Nephron (organoid): ENCODE measurements around the gene EEPD1.
A peak's percentile ranks its signal among the peaks of the same experiment; 100 is the strongest.

Source experiments
- H3K27ac Mint-ChIP-seq, 3 experiments: 2 replicates each; pipeline ENCODE4 v1.8.0; 2020; ENCODE audit warnings: mixed read lengths in 3 of 3, mild to moderate bottlenecking in 2 of 3, moderate library complexity in 1 of 3
- H3K27me3 Mint-ChIP-seq: 2 replicates; pipeline ENCODE4 v1.8.0; 2021; ENCODE audit warnings: low read depth, mild to moderate bottlenecking, moderate library complexity, mixed read lengths
- H3K36me3 Mint-ChIP-seq: 2 replicates; pipeline ENCODE4 v1.8.0; 2020; ENCODE audit warnings: low read depth, mixed read lengths
- H3K4me1 Mint-ChIP-seq: 2 replicates; pipeline ENCODE4 v1.8.0; 2020; ENCODE audit warnings: mixed read lengths
- H3K4me3 Mint-ChIP-seq, 3 experiments: 2 replicates each; pipeline ENCODE4 v1.8.0; 2020; ENCODE audit warnings: mild to moderate bottlenecking in 3 of 3, mixed read lengths in 3 of 3, moderate library complexity in 2 of 3
- H3K9me3 Mint-ChIP-seq: 2 replicates; pipeline ENCODE4 v1.8.0; 2020; ENCODE audit warnings: mixed read lengths
- TF ChIP-seq, protein P1 (sequence below), 3 experiments: fragments of 200-600 bp; sonication (generic); IDR thresholded peaks; one replicate each; pipeline ENCODE4 v1.5.0; 2021; ENCODE audit warnings: antibody characterized with exemption in 3 of 3; ENCODE audit not compliant: unreplicated experiment in 3 of 3

EEPD1 gene

GRCh38 chr7:36266190-36266589, 113.1 kb downstream of the EEPD1 start:
- TF ChIP-seq, protein P1, sequence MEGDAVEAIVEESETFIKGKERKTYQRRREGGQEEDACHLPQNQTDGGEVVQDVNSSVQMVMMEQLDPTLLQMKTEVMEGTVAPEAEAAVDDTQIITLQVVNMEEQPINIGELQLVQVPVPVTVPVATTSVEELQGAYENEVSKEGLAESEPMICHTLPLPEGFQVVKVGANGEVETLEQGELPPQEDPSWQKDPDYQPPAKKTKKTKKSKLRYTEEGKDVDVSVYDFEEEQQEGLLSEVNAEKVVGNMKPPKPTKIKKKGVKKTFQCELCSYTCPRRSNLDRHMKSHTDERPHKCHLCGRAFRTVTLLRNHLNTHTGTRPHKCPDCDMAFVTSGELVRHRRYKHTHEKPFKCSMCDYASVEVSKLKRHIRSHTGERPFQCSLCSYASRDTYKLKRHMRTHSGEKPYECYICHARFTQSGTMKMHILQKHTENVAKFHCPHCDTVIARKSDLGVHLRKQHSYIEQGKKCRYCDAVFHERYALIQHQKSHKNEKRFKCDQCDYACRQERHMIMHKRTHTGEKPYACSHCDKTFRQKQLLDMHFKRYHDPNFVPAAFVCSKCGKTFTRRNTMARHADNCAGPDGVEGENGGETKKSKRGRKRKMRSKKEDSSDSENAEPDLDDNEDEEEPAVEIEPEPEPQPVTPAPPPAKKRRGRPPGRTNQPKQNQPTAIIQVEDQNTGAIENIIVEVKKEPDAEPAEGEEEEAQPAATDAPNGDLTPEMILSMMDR (IDR thresholded peaks at IDR 0.05; ENCODE audit: unreplicated experiment in 3 of 3) = no peak
- Mint-ChIP-seq H3K27me3 (no peaks in the 10 kb centered on the region), H3K4me3 (no peak overlapping the region), H3K9me3 (no peaks in the 10 kb centered on the region), H3K27ac (peak overlapping the region in 1 of 3 experiments; percentile 44), H3K36me3 (no peaks in the 10 kb centered on the region), H3K4me1 (peaks cover 37% of the 10 kb centered on the region)

- TF ChIP-seq, protein P1 (IDR thresholded peaks at IDR 0.05; ENCODE audit: unreplicated experiment in 3 of 3) = no peak
- no peaks in the 10 kb centered on the region for H3K9me3 Mint-ChIP-seq
- no peak overlapping the region for H3K4me3 Mint-ChIP-seq
- H3K27ac Mint-ChIP-seq = no peak overlapping the region
- H3K27me3 Mint-ChIP-seq = no peaks in the 10 kb centered on the region
- H3K36me3 Mint-ChIP-seq = no peaks in the 10 kb centered on the region
- H3K4me1 Mint-ChIP-seq = peaks cover 32% of the 10 kb centered on the region
These were observed 113.6 kb downstream of the EEPD1 start for GRCh38 chr7:36266683-36267082.

- H3K36me3 Mint-ChIP-seq = no peaks in the 10 kb centered on the region
- H3K27ac Mint-ChIP-seq = peak overlapping the region in 1 of 3 experiments; percentile 62
- peaks cover 12% of the 10 kb centered on the region for H3K4me1 Mint-ChIP-seq
- H3K27me3 Mint-ChIP-seq = no peaks in the 10 kb centered on the region
- no peak overlapping the region for H3K4me3 Mint-ChIP-seq
- H3K9me3 Mint-ChIP-seq = no peaks in the 10 kb centered on the region
- TF ChIP-seq, protein P1 (IDR thresholded peaks at IDR 0.05; ENCODE audit: unreplicated experiment in 3 of 3) = no peak
These were observed 119.1 kb downstream of the EEPD1 start for GRCh38 chr7:36272211-36272566.

- TF ChIP-seq, protein P1 (IDR thresholded peaks at IDR 0.05; ENCODE audit: unreplicated experiment in 3 of 3) = no peak
- Mint-ChIP-seq H3K27me3 (no peaks in the 10 kb centered on the region), H3K36me3 (no peaks in the 10 kb centered on the region), H3K4me1 (peaks cover 17% of the 10 kb centered on the region), H3K9me3 (no peaks in the 10 kb centered on the region), H3K4me3 (no peak overlapping the region), H3K27ac (peak overlapping the region in 1 of 3 experiments; percentile 76)
These were observed 119.7 kb downstream of the EEPD1 start for GRCh38 chr7:36272567-36273269.

DNA sequence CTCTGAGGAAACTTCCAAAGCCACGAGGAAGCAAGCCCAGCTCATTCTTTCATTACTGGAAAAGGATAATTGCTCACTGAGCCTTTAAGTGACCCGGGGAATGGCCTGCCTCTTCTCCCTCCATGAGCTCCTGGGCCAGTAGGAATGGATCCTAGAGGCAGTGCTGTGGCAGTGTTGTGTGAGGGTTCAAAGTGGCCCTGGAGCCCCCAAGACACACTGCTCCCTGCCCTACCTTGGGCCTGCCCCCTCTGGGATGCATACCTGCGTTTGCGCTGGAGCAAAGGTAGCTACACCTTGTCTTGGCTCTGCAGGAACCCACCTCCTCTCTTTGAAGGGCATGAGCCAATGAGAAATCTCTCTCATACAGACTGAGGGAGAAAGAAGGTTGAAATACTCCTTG, 120.8 kb downstream of the EEPD1 start:
- peaks cover 24% of the 10 kb centered on the region for H3K4me1 Mint-ChIP-seq
- H3K36me3 Mint-ChIP-seq = no peaks in the 10 kb centered on the region
- H3K4me3 Mint-ChIP-seq = no peak overlapping the region
- TF ChIP-seq, protein P1 (IDR thresholded peaks at IDR 0.05; ENCODE audit: unreplicated experiment in 3 of 3) = no peak
- H3K9me3 Mint-ChIP-seq = no peaks in the 10 kb centered on the region
- peak overlapping the region in 1 of 3 experiments; percentile 76 for H3K27ac Mint-ChIP-seq
- H3K27me3 Mint-ChIP-seq = no peaks in the 10 kb centered on the region

- Mint-ChIP-seq H3K4me1 (peaks cover 44% of the 10 kb centered on the region), H3K27me3 (no peaks in the 10 kb centered on the region), H3K36me3 (no peaks in the 10 kb centered on the region), H3K9me3 (no peaks in the 10 kb centered on the region), H3K27ac (peak overlapping the region in 2 of 3 experiments; percentile 72 to 87), H3K4me3 (no peak overlapping the region)
- TF ChIP-seq, protein P1 (IDR thresholded peaks at IDR 0.05; ENCODE audit: unreplicated experiment in 3 of 3) = no peak
These were observed 122.8 kb downstream of the EEPD1 start for GRCh38 chr7:36275735-36276284.
